ENCODE results near the gene NOS3.
A peak's percentile ranks its signal among the peaks of the same experiment; 100 is the strongest.

The NOS3 gene

DNA sequence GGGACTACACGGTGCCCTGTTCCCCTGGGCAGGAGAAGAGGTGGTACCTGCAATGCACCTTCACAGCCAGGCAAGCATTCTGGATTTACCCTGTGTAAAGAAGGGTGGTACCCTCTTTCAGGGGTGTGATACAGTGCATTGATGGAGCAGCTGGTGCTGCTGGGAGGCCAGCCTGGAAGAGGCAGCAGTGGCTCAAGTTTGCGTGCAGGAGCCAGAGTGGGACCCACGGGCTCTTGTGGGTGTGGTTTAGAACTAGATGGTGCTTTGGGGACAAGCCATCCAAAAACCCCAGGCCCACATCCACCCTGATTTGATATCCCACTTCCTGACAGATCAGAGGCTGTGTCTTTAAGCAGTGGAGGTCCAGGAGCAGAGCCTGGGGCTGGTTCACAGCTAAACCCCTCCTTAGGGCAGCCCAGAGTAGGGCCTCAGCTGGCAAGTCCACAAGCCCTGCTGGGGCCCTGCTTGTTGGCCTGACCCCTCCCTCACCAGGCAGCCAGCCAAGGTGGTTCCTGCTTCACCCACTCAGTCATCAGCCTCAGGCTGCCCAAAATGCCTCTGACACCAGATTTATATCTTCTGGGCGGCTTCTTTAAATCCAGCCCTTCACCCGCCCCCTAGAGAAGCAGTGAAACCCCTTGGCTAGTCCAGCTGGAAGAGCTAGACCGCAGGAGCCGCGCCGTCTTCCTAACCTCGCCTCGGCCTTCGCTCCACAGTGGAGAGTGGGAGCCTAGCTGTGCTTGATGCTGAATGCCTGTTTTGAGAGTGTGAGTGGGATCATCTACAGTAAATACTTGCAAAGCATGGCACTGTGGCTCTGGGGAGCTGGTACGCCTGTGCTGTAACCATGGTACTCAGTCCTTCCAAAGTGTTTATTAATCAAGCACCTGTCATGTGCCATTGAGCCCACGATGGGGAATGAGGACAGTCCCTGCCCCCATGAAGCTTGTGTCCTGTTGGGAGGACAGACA lies 56.1 kb downstream of the NOS3 start:
- H3K27ac ChIP-seq (ENCODE audit: low read depth, low read length) = no peak overlapping the region
- 0 out of 2 replicates have a peak, but pooled peaks cover 2% of the 10 kb centered on the region for H3K4me1 ChIP-seq (ENCODE audit: control insufficient read depth, insufficient read depth, low read length)
- H3K27me3 ChIP-seq (ENCODE audit: control insufficient read depth, insufficient read depth, low read length) = peaks cover 22% of the 10 kb centered on the region
- H3K36me3 ChIP-seq (ENCODE audit: control insufficient read depth, insufficient read depth, low read length) = peaks cover 26% of the 10 kb centered on the region
- no peaks in the 10 kb centered on the region for H3K9me3 ChIP-seq (ENCODE audit: control insufficient read depth, insufficient read depth, low read depth, low read length)
- no peak overlapping the region for H3K9ac ChIP-seq (ENCODE audit: low read length)
- H3K4me3 ChIP-seq (ENCODE audit: low read depth, low read length) = no peak overlapping the region

GRCh38 chr7:151047976-151048815 lies 57.4 kb downstream of the NOS3 start, which contains the start of gene ASIC3:
ASIC3 (plus strand) TSS chr7:151048531; CDS start chr7:151048886, 355 bp downstream.
- Histone ChIP-seq H3K4me1 (ENCODE audit: control insufficient read depth, insufficient read depth, low read length) (peaks cover 2% of the 10 kb centered on the region; the same call in 1 of the 2 replicates), H3K27ac (ENCODE audit: low read depth, low read length) (no peak within 1 kb of the TSS), H3K36me3 (ENCODE audit: control insufficient read depth, insufficient read depth, low read length) (peaks cover 24% of the 10 kb centered on the region), H3K27me3 (ENCODE audit: control insufficient read depth, insufficient read depth, low read length) (peaks cover 32% of the 10 kb centered on the region), H3K4me3 (ENCODE audit: low read depth, low read length) (no peak within 1 kb of the TSS), H3K9me3 (ENCODE audit: control insufficient read depth, insufficient read depth, low read depth, low read length) (no peaks in the 10 kb centered on the region), H3K9ac (ENCODE audit: low read length) (no peak within 1 kb of the TSS)

DNA sequence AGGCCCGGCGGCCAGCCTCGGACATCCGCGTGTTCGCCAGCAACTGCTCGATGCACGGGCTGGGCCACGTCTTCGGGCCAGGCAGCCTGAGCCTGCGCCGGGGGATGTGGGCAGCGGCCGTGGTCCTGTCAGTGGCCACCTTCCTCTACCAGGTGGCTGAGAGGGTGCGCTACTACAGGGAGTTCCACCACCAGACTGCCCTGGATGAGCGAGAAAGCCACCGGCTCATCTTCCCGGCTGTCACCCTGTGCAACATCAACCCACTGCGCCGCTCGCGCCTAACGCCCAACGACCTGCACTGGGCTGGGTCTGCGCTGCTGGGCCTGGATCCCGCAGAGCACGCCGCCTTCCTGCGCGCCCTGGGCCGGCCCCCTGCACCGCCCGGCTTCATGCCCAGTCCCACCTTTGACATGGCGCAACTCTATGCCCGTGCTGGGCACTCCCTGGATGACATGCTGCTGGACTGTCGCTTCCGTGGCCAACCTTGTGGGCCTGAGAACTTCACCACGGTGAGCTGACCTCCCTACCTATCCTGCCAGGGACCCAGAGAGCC lies 58.2 kb downstream of the NOS3 start:
- H3K27me3 ChIP-seq (ENCODE audit: control insufficient read depth, insufficient read depth, low read length) = peaks cover 32% of the 10 kb centered on the region
- no peak overlapping the region for H3K27ac ChIP-seq (ENCODE audit: low read depth, low read length)
- H3K4me1 ChIP-seq (ENCODE audit: control insufficient read depth, insufficient read depth, low read length) = peaks cover 2% of the 10 kb centered on the region; the same call in 1 of the 2 replicates
- no peak overlapping the region for H3K4me3 ChIP-seq (ENCODE audit: low read depth, low read length)
- peaks cover 21% of the 10 kb centered on the region for H3K36me3 ChIP-seq (ENCODE audit: control insufficient read depth, insufficient read depth, low read length)
- no peak overlapping the region for H3K9ac ChIP-seq (ENCODE audit: low read length)
- H3K9me3 ChIP-seq (ENCODE audit: control insufficient read depth, insufficient read depth, low read depth, low read length) = no peaks in the 10 kb centered on the region

DNA sequence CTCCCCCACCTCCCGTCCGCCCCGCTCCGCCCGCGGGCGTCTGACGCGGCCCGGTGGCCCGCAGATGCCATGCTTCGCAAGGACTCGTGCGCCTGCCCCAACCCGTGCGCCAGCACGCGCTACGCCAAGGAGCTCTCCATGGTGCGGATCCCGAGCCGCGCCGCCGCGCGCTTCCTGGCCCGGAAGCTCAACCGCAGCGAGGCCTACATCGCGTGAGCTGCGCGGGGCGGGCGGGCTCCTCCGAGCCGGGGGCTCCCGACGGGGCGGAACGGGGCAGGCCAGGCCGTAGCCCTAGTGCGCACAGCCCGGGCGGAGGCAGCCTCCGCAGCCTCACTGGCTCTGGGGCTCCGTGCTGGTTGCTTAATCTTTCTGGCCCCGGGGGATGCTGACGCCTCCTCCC lies 60.3 kb downstream of the NOS3 start:
- no peak overlapping the region for H3K9ac ChIP-seq (ENCODE audit: low read length)
- no peak overlapping the region for H3K27ac ChIP-seq (ENCODE audit: low read depth, low read length)
- peaks cover 35% of the 10 kb centered on the region for H3K27me3 ChIP-seq (ENCODE audit: control insufficient read depth, insufficient read depth, low read length)
- H3K4me3 ChIP-seq (ENCODE audit: low read depth, low read length) = peak overlapping the region; percentile 44
- H3K9me3 ChIP-seq (ENCODE audit: control insufficient read depth, insufficient read depth, low read depth, low read length) = no peaks in the 10 kb centered on the region
- peaks cover 2% of the 10 kb centered on the region; the same call in 1 of the 2 replicates for H3K4me1 ChIP-seq (ENCODE audit: control insufficient read depth, insufficient read depth, low read length)
- H3K36me3 ChIP-seq (ENCODE audit: control insufficient read depth, insufficient read depth, low read length) = peaks cover 6% of the 10 kb centered on the region; the same call in 1 of the 2 replicates

DNA sequence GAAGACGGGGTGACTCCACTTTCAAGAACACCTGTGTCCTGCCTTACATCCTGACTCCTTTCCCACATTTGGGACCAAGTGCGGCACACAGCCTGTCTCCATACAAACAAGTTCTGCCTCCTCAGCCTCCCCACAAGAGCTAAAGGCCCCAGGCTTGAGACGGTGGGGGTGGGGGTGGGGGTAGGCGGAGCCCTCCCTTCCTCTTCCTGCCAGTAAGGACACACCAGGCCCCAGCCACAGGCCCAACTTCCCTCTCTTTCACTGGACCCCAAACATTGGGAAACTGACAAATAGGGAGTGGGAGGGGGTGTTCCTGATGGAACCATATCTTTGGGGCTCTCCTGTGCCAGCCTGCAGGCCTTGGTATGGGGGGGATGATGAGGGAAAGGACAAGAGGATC lies 62.3 kb downstream of the NOS3 start:
- Histone ChIP-seq H3K27ac (ENCODE audit: low read depth, low read length) (no peak overlapping the region), H3K4me1 (ENCODE audit: control insufficient read depth, insufficient read depth, low read length) (peaks cover 10% of the 10 kb centered on the region), H3K9ac (ENCODE audit: low read length) (no peak overlapping the region), H3K36me3 (ENCODE audit: control insufficient read depth, insufficient read depth, low read length) (no peaks in the 10 kb centered on the region), H3K4me3 (ENCODE audit: low read depth, low read length) (no peak overlapping the region), H3K27me3 (ENCODE audit: control insufficient read depth, insufficient read depth, low read length) (peaks cover 44% of the 10 kb centered on the region), H3K9me3 (ENCODE audit: control insufficient read depth, insufficient read depth, low read depth, low read length) (no peaks in the 10 kb centered on the region)

GRCh38 chr7:151053751-151054150 lies 62.9 kb downstream of the NOS3 start:
- peaks cover 16% of the 10 kb centered on the region for H3K4me1 ChIP-seq (ENCODE audit: control insufficient read depth, insufficient read depth, low read length)
- no peaks in the 10 kb centered on the region for H3K36me3 ChIP-seq (ENCODE audit: control insufficient read depth, insufficient read depth, low read length)
- H3K9me3 ChIP-seq (ENCODE audit: control insufficient read depth, insufficient read depth, low read depth, low read length) = no peaks in the 10 kb centered on the region
- no peak overlapping the region for H3K4me3 ChIP-seq (ENCODE audit: low read depth, low read length)
- H3K27ac ChIP-seq (ENCODE audit: low read depth, low read length) = no peak overlapping the region
- no peak overlapping the region for H3K9ac ChIP-seq (ENCODE audit: low read length)
- H3K27me3 ChIP-seq (ENCODE audit: control insufficient read depth, insufficient read depth, low read length) = peaks cover 44% of the 10 kb centered on the region

GRCh38 chr7:151056283-151056665 lies 65.5 kb downstream of the NOS3 start:
- Histone ChIP-seq H3K4me1 (ENCODE audit: control insufficient read depth, insufficient read depth, low read length) (peaks cover 26% of the 10 kb centered on the region), H3K4me3 (ENCODE audit: low read depth, low read length) (peak overlapping the region; percentile 86; the same call in 1 of the 2 replicates), H3K27me3 (ENCODE audit: control insufficient read depth, insufficient read depth, low read length) (peaks cover 27% of the 10 kb centered on the region), H3K36me3 (ENCODE audit: control insufficient read depth, insufficient read depth, low read length) (no peaks in the 10 kb centered on the region), H3K9me3 (ENCODE audit: control insufficient read depth, insufficient read depth, low read depth, low read length) (no peaks in the 10 kb centered on the region), H3K27ac (ENCODE audit: low read depth, low read length) (no peak overlapping the region), H3K9ac (ENCODE audit: low read length) (no peak overlapping the region)

GRCh38 chr7:151056666-151057505 lies 66.1 kb downstream of the NOS3 start:
- no peak overlapping the region for H3K27ac ChIP-seq (ENCODE audit: low read depth, low read length)

GRCh38 chr7:151057506-151057988 lies 66.7 kb downstream of the NOS3 start, which contains the start of gene CDK5:
CDK5 (minus strand) TSS chr7:151057897; CDS start chr7:151057848, 49 bp downstream.
- Histone ChIP-seq H3K36me3 (ENCODE audit: control insufficient read depth, insufficient read depth, low read length) (no peaks in the 10 kb centered on the region), H3K9ac (ENCODE audit: low read length) (peak within 1 kb of the TSS; percentile 64), H3K27ac (ENCODE audit: low read depth, low read length) (peak within 1 kb of the TSS; percentile 71; the same call in 1 of the 2 replicates), H3K4me1 (ENCODE audit: control insufficient read depth, insufficient read depth, low read length) (peaks cover 36% of the 10 kb centered on the region), H3K9me3 (ENCODE audit: control insufficient read depth, insufficient read depth, low read depth, low read length) (no peaks in the 10 kb centered on the region), H3K27me3 (ENCODE audit: control insufficient read depth, insufficient read depth, low read length) (peaks cover 16% of the 10 kb centered on the region; the same call in 1 of the 2 replicates), H3K4me3 (ENCODE audit: low read depth, low read length) (peak within 1 kb of the TSS; percentile 86)

More at GRCh38 chr7:151056666-151057505, 66.1 kb downstream of the NOS3 start:
- peak overlapping the region; percentile 29 for H3K9ac ChIP-seq (ENCODE audit: low read length)
- H3K4me1 ChIP-seq (ENCODE audit: control insufficient read depth, insufficient read depth, low read length) = peaks cover 32% of the 10 kb centered on the region
- H3K9me3 ChIP-seq (ENCODE audit: control insufficient read depth, insufficient read depth, low read depth, low read length) = no peaks in the 10 kb centered on the region
- peak overlapping the region; percentile 86 for H3K4me3 ChIP-seq (ENCODE audit: low read depth, low read length)
- no peaks in the 10 kb centered on the region for H3K36me3 ChIP-seq (ENCODE audit: control insufficient read depth, insufficient read depth, low read length)
- peaks cover 22% of the 10 kb centered on the region for H3K27me3 ChIP-seq (ENCODE audit: control insufficient read depth, insufficient read depth, low read length)

Data from HUES6 (cell line).